Activated T-cell treated with anti-CD3 and anti-CD28 coated beads for 1 hour (primary cell): ENCODE results near the gene ERBB2.
A peak's percentile ranks its signal among the peaks of the same experiment; 100 is the strongest.
"Not testable (repeated sequence)": the region's sequence is repeated elsewhere in the genome, so short reads cannot be mapped to it uniquely, and the experiment has no call there.

Experiments
- DNase-seq: peaks from one replicate; pipeline ENCODE4 v3.0.0-alpha.2; 2020; ENCODE audit warnings: low read depth

ERBB2 gene

GRCh38 chr17:39725923-39726322, 26.1 kb downstream of the ERBB2 start:
- not testable (repeated sequence) for DNase-seq

- DNase-seq: no peak
Observed at GRCh38 chr17:39726617-39727016, 26.8 kb downstream of the ERBB2 start.

GRCh38 chr17:39727556-39727955, 27.7 kb downstream of the ERBB2 start:
- DNase-seq: no peak

- no peak for DNase-seq
Observed at GRCh38 chr17:39729280-39729851, 29.5 kb downstream of the ERBB2 start.

GRCh38 chr17:39730095-39730921, 30.4 kb downstream of the ERBB2 start, which contains the start of gene MIEN1:
Gene MIEN1 (minus strand): TSS chr17:39730532. CDS start chr17:39730495, 37 bp downstream.
- DNase-seq: peak; percentile 95

- DNase-seq: no peak
Observed at GRCh38 chr17:39732586-39732985, 32.7 kb downstream of the ERBB2 start.

GRCh38 chr17:39735882-39736281, 36.0 kb downstream of the ERBB2 start:
- no peak for DNase-seq

- DNase-seq: no peak
Observed at GRCh38 chr17:39736319-39737165, 36.7 kb downstream of the ERBB2 start.

GRCh38 chr17:39737206-39737759, 37.4 kb downstream of the ERBB2 start:
- no peak for DNase-seq

GRCh38 chr17:39737760-39738567, 38.1 kb downstream of the ERBB2 start, which contains the start of gene GRB7:
Gene GRB7 (plus strand): TSS chr17:39737938. CDS start chr17:39742302, 4,364 bp downstream.
- DNase-seq: no peak

- DNase-seq: peak; percentile 23
Observed at GRCh38 chr17:39738568-39738901, 38.7 kb downstream of the ERBB2 start.

- no peak for DNase-seq
Observed at GRCh38 chr17:39738983-39739884, 39.4 kb downstream of the ERBB2 start.

- DNase-seq: no peak
Observed at GRCh38 chr17:39739885-39740356, 40.1 kb downstream of the ERBB2 start.

GRCh38 chr17:39740357-39741111, 40.7 kb downstream of the ERBB2 start:
- no peak for DNase-seq

GRCh38 chr17:39742126-39742855, 42.4 kb downstream of the ERBB2 start:
- DNase-seq: no peak

- DNase-seq: no peak
Observed at GRCh38 chr17:39742856-39743436, 43.1 kb downstream of the ERBB2 start.

- no peak for DNase-seq
Observed at GRCh38 chr17:39744075-39744835, 44.4 kb downstream of the ERBB2 start.

GRCh38 chr17:39744836-39745215, 45.0 kb downstream of the ERBB2 start:
- DNase-seq: no peak
